Ammon's horn (tissue), 1 donor: ENCODE results near the gene DQX1.

Source experiments
- DNase-seq: peaks from one replicate; pipeline ENCODE4 v3.0.0-alpha.2; 2016; ENCODE audit warnings: low spot score

DQX1 gene

DNA sequence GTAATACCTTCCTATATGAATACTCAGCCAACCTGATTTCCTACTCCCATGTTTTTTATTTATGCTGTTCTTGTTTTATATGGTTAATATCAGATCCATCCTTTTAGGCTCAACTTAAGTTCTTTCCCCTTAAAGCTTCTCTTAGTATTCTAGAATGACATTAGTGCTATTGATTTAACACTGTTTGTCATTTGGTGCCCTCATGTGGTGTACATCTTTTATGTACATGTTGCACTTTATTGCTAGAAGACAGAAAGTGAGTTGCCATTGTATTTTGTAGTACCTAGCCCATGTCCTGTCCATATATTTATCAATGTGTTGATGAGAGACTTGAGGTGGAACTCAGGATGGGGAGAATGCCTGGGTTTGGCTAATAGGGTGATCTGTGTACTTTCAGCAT is 6.2 kb upstream of the DQX1 start:
- peak; percentile 50 for DNase-seq

DNA sequence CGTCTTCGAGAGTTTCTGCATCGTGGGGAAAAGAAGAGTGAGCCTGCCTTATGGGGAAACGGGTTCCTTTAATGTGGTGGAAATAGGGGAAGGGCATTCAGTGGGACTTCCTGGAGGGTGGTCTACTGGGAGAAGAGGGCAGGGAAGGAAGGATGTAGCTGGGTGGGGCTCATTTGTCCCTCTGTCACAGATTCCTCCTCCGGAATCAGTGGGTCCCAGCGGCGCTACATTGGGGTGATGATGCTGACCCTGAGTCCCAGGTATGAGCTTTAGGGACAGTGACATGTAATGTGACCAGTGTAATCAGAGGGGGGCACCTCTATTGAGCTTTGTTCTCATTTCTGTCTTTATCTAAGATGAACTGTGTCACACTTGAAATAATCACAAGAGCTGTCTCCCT is 5.6 kb upstream of the DQX1 start:
- no peak for DNase-seq

DNA sequence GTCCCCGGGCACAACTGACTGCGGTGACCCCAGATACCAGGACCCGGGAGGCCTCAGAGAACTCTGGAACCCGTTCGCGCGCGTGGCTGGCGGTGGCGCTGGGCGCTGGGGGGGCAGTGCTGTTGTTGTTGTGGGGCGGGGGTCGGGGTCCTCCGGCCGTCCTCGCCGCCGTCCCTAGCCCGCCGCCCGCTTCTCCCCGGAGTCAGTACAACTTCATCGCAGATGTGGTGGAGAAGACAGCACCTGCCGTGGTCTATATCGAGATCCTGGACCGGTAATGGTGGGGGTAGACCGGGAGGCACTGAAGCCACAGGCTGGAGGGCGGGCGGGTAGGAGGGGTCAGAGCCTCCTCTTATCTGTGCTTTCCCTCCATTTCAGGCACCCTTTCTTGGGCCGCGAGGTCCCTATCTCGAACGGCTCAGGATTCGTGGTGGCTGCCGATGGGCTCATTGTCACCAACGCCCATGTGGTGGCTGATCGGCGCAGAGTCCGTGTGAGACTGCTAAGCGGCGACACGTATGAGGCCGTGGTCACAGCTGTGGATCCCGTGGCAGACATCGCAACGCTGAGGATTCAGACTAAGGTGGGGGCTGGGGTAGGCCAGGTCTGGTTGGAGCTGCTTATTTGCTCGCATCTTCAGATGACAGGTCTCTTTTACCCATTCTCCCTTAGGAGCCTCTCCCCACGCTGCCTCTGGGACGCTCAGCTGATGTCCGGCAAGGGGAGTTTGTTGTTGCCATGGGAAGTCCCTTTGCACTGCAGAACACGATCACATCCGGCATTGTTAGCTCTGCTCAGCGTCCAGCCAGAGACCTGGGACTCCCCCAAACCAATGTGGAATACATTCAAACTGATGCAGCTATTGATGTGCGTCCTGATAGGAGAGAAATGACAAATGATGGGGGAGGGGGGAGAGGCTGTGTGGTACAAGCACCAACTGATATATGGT is 4.5 kb upstream of the DQX1 start:
- DNase-seq = peak; percentile 58

DNA sequence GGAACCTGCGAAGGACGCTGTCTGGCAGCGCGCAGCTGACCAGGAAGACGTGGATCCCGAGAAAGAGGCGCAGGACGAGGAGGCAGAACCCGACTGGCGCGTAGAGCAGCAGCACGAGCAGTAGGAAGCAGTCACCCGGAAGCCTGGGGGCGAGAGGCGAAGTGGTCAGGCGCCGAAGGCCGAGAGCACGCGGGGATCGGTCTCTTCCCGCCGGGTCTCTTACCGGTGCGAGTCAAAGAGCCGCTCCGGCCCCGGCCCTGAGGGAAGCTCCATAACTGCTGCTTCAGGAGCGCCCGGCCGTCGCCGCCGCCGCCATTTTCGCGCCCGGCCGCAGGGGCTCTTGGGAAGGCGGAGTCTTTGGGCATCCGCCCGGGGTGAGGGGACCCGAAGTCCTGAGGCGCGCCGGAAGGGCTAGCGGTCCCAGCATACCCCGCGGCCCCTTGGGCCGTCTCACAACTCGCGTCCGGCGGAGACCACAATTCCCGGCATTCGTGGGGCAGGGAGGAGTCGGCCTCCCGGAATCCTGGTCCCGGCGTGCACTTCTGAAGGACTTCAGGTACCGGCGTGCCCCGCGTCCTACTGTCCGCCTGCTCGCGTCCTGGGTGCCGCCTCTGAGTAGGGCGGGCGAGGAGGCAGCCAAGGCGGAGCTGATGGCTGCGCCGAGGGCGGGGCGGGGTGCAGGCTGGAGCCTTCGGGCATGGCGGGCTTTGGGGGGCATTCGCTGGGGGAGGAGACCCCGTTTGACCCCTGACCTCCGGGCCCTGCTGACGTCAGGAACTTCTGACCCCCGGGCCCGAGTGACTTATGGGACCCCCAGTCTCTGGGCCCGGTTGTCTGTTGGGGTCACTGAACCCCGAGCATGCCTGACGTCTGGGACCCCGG is 3.6 kb upstream of the DQX1 start, which contains the start of the genes AUP1 and HTRA2:
Gene AUP1, minus strand, starts transcription at position 350 of the 882 bp plus-strand sequence. Its CDS starts 77 bp downstream, at position 273.
Gene HTRA2, plus strand, starts transcription at position 577 of the 882 bp plus-strand sequence. Its CDS starts 74 bp downstream, at position 651.
- DNase-seq = peak; percentile 99

DNA sequence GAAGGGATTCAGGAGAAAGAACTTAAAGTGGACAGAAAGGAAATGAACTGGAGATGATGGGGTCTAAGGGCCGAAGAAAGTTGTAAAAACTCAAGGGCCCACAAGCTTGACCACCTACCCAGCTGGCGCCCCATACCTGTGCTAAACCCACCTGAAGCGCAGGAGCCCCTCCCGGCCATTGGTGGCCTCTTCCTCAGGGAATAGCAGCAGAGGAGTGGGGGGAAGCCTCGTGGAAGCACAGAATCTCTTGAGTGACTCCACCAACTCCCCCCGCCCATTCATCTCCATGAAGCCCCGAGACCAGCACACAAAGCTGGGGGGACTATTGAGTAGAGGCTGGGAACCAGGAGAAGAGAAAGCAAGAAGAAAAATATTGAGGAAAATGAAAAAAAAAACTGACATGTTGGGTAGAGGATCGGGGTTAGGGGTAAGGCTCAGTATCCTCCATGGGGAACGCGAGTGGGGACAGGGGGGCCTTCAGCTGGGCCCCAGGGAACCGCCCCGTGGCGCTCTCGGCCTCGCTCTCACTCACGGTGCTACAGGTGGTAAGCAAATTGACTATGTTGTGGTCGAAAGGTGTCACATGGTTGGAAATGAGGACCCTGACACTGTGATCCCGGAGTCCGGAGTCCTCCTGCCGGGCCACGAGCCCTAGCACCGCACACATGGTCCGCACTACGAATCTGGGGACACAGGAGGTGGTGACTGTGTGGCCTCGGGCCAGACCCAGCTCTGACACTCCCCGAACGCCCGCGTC is 2.7 kb upstream of the DQX1 start:
- no peak for DNase-seq

DNA sequence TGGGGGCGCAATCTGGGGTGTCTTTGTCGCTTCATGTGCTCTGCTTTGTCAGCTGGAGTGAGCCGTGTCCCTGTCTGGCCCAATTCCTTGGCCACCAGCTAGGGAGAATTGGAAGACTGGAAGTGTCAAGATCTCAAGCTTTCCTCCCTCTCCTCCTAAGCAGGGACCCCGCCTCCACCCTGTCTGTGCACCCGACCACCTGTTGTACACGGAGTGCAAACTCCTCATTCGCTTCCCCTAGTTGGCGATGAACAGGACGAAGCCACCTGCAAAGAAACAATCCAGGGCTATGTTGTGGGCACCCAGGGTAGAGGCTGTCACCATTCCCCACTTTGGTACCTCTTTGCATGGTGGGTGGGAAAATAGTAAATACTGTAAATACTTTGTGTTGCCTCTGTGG is 1.7 kb upstream of the DQX1 start:
- DNase-seq = no peak

DNA sequence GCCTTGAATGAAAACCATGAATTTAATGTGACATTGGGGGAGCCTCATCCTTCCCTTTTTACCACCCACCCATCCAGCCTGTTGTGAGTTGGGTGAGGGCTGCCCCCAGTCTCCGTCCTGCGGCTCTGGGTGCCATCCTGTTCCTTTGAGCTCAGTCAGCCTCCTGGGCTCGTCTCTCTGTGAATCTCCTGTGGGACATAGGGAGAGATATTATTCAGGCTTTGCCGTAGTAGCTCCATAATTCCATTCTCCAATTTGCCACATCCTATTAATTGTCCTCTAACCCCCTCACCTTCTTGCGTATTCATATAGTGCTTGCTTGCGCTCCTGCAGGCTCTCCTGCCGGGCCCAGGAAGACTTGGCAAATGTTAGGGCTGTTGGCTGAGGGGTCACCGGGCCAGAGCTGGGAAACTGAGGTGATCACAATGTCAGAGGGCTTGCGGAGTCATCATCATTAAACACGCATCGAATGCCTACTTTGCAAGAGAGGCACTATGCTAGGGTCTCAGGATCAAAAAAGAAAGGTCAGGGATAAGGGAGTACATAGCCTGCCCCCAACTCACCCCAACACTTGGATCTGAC is 709 bp upstream of the DQX1 start:
- no peak for DNase-seq

DNA sequence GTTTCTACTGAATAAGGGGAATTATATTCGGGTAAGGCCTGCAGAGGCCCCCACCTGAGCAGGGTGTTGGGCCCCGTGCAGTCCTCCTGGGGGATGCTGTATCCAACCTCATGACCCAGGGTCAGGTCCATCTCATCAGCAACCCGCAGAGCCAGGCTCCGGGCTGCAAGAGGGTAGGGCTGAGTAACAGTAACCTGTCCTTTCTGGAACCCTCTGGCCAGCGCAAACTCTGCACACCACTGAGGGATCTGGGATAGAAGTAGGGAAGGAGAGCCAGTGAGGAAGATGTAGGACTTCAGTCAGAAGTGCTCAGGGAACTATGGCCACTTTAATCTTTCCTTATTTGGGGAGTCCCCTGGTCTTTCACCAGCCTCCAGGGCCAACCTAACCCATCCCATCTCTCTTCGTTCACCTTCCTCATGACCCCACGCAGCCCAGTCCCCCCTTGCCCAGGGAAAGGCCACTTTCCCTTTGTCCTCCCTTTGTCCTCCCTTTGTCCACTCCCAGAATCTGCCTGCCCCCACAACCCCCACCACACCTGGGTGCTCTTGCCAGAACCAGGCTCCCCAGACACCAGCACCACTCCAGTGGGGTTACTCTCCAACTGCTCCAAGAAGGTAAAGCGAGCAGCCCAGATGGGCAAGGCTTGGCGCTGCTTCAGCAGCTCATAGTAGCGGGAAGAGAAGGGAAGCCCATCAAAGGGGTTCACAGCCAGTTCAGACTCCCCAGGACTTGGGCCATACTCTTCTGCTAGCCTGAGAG is 895 bp downstream of the DQX1 start:
- DNase-seq = no peak

DNA sequence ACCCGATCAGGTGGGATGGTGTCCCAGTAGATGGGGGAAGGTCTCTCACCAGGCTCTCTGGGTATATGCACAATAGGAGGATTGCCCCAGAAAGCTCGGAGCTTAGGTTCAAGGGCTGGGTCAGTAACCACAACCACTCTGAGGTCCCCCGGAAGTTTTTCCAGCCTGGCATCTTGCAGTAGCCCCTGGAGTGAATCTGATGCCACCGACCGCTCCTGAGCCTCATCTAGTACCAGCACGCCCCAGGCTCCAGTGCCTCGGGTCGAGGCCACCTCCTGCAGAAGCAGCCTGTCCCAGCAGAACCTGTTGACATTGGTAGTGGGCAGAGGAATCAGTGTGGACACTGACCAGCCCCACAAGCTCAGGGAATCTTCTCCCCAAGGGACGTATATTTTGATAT is 2.0 kb downstream of the DQX1 start:
- DNase-seq = no peak

DNA sequence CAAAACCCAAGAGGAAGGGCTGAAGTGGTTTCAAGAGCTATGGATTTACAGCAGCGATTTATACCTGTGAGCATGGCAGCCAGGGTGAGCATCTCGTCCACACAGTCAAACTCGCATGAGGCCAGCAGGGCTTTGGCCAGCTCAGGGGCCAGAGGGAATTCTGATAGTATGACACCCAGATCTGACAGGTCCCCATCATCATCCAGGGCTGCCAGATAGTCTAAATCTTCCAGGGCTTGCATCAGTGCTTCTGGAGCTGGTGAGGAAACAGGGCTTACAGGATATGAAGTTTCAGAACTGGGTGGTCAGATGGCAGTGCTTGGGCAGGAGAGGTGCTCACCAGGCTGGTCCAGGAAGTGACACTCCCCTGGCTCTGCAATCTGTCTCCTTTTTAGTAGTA is 3.5 kb downstream of the DQX1 start:
- DNase-seq = no peak

DNA sequence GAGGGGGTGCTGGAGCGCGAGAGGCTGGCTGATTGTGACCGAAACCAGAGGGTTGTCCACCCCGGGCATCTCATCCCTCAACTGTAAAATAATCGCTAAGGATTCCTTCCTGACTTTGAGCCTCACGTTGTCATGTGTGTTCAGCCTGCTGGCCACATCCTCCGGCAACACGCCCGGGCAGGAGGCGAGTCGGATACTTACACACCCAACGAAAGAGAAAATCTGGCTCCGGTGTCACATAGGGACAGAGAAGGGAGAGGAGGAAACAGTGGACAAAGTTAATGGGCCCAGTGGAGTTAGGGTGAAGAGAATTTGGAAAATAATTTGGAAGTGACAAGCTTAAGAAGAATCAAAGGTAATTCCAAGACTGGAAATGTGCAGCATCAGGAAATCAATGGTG is 9.4 kb downstream of the DQX1 start:
- no peak for DNase-seq

DNA sequence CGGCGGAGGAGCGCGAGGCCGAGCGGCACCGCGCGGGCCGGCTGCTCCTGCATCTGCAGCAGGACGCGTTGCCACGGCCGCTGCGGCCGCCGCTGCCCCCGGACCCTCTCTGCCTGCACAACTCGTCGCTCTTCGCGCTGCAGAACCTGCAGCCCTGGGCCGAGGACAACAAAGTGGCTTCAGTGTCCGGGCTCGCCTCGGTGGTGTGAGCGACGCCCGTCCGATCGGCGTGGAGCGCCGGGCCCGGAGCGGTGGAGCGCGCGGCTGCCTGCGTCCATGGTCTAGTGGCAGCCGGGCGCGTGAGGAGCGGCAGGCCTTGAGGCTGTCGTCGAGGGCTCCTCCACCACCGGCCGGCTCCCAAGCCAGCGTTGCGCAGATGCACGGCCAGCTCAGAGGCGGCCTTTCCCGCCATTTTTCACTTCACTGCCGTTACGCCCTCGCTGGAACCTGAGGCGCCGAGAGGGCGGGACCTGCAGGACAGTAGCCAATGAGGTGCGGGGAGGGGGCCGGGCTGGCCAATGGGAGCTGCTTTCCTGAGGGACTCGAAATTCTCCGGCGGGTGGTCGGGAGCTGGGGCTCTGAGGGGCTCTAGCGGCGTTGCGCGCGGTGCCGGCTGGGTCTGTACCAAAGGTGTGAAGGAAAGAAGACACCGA is 9.9 kb downstream of the DQX1 start:
- DNase-seq = peak; percentile 29

DNA sequence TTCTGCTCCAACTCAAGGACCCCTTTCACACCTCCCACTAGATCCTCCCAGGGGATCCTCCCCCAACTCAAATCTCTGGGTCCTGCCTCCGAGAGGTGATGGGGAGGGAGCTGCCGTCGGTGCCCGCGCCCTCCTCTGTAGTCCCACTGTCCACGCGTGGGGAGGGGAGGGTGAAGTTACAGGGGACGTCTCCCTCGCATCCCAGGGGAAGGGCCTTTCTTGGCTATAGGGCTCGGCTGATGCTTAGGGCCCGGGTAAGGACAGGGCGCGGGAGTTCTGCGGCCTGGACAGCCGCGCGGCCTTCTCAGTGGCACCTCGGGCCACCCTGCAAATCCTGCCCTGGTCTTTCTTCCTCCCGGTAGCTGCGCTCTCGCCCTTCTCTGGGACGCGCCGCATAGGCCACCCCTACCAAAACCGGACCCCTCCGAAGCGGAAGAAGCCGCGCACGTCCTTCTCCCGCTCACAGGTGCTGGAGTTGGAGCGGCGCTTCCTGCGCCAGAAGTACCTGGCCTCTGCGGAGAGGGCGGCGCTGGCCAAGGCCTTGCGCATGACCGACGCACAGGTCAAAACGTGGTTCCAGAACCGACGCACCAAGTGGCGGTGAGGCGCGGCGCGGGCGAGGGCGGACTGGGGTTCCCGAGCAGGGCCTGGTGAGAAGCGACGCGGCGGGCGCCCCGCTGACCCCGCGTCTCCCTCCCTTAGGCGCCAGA is 10.6 kb downstream of the DQX1 start:
- DNase-seq = no peak

DNA sequence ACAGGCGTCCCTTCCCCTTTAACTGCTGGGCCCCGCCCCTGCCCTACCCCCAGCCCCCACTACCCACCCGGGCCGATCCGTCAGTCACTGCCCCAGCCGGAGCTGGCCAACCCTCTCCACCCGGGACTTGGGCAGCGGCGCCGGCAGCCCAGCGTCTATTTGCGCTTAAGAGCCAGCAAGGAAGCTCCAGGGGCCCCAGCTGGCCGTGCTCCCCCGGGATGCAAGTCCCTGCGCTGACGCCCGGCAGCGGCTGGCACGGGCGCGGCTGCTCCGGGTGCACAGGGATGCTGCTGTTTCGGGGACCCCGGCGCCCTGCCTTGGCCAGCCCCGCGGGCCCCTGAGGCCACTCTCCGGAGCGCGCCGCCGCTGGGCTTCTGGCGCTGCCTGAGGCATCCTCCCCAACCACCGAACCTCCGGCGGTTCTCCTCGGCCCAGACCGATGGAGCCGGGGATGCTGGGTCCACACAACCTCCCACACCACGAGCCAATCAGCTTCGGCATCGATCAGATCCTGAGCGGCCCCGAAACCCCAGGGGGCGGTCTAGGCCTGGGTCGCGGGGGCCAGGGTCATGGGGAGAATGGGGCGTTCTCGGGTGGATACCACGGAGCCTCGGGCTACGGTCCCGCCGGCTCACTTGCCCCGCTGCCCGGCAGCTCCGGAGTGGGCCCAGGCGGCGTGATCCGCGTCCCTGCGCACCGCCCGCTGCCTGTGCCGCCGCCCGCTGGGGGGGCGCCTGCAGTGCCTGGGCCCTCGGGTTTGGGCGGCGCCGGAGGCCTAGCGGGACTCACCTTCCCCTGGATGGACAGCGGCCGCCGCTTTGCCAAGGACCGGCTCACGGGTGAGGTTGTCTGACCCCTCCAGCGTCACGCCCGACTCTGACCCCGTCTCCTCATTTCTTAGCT is 11.4 kb downstream of the DQX1 start, which contains the start of gene TLX2:
Gene TLX2, plus strand, starts transcription at position 83 of the 903 bp plus-strand sequence. Its CDS starts 357 bp downstream, at position 440.
- no peak for DNase-seq

DNA sequence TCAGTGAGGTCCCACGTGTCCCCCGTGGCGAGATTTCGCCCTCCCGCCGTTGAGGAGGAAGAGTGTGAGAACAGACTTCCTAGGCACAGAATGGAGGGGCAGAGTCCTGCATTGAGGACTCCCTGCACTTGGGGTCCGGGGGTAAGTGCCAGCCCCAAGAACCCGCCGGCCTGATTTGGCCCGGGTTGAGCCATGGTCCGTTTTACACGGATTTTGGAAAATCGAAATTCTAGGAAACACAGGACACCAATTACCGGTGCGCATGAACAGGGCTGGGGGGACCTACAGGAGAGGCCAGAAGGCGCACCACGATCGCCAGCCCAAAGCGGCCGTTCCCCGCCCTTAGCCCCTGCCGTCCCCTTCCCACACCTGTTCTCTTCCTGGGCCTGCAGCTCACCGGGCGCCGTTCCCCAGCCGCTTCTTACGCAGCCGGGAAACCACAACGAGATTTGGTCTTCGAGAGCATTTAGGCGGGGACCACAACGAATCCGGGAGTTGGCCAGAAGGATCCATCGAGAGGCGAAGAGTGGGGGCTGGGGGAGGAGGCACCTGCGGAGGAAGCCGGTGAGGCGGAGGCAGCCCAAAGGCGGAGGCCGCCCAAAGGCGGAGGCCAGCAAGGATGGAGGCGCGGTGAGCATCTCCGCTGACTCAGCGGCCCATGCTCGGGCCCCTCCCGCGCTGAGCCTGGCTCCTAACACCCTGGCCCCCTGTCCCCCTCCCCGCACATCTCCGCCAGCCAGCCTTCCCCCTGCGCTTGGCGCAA is 12.2 kb downstream of the DQX1 start:
- DNase-seq = no peak

DNA sequence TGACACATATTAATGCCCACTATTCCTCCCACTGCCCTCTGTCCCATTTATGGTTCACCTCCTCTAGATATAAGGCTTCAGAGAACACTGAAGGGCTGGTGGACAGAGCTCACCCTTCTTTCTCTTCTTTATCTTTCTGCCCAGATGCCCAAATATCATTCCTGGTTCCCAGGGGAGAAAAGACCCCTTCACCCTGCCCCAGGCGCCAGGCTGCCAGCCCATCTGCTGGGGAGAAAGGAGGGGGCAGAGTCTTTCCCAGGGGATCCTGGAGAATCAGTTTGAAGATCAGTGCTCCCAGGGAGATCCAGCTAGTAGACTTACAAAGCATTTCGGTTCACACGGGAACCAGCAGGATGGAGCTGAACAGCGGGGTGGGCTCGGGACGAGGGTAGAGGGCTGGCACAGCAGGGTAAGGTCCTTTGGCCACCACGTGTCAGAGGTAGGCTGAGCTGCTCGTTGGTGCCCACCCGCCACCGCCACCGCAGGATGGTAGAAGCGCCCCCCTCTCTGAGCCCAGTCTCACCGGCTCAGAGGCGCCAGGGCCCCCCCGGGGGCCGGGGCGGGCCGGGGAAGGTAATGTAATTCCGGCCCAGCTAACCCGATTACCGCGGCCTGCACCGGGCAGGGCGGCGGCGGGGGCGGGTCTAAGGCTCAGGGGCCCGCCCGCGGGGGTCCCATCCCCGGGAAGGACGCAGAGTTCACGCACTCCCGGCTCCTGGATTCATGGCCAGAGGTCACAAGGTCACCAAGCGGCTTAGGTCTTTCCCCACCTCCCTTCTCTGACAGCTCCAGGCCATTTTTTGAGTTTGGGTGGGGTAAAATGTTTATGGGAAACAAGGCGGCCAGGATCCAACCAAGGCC is 13.1 kb downstream of the DQX1 start:
- no peak for DNase-seq
